Smooth muscle cell (in vitro differentiated cells): ENCODE results near the gene NEK4. TPM values are rescaled to one million over a fixed set of nuclear protein-coding genes. Genes with fewer than 3 reads are reported as not detected.

ENCODE experiments used
- DNase-seq: peaks from one replicate; lab custom pipeline; 2025; ENCODE audit not compliant: unreplicated experiment; lab: John Stamatoyannopoulos, UW
- H2AFZ ChIP-seq: fragments of 200-600 bp; sonication (generic); 2 replicates; pipeline ENCODE4 v1.6.0; 2016; ENCODE audit warnings: antibody characterized with exemption, low read depth, mild to moderate bottlenecking
- H3F3A ChIP-seq: fragments of 200-600 bp; sonication (generic); 2 replicates; pipeline ENCODE4 v1.6.0; 2017; ENCODE audit warnings: antibody characterized with exemption, low read depth
- H3K27ac ChIP-seq: fragments of 200-600 bp; sonication (generic); 2 replicates; pipeline ENCODE4 v1.5.1; 2016; ENCODE audit warnings: low read depth, mild to moderate bottlenecking
- H3K27me3 ChIP-seq: fragments of 200-600 bp; sonication (generic); 2 replicates; pipeline ENCODE4 v1.6.1; 2016; ENCODE audit warnings: low read depth, mild to moderate bottlenecking
- H3K36me3 ChIP-seq: fragments of 200-600 bp; sonication (generic); 2 replicates; pipeline ENCODE4 v1.5.1; 2016; ENCODE audit warnings: low read depth
- H3K4me1 ChIP-seq: fragments of 200-600 bp; sonication (generic); 2 replicates; pipeline ENCODE4 v1.5.1; 2016; ENCODE audit warnings: low read depth
- H3K4me2 ChIP-seq: fragments of 200-600 bp; sonication (generic); 2 replicates; pipeline ENCODE4 v1.6.0; 2016; ENCODE audit warnings: mild to moderate bottlenecking
- H3K4me3 ChIP-seq: fragments of 200-600 bp; sonication (generic); 2 replicates; pipeline ENCODE4 v1.5.1; 2016; ENCODE audit warnings: mild to moderate bottlenecking
- H3K79me2 ChIP-seq: fragments of 200-600 bp; sonication (generic); 2 replicates; pipeline ENCODE4 v1.6.0; 2016; ENCODE audit warnings: low read depth, mild to moderate bottlenecking
- H3K9ac ChIP-seq: fragments of 200-600 bp; sonication (generic); 2 replicates; pipeline ENCODE4 v1.6.0; 2016; ENCODE audit warnings: low read depth
- H3K9me3 ChIP-seq: fragments of 200-600 bp; sonication (generic); replicated peaks from 2 replicates; pipeline ENCODE4 v1.5.1; 2016; ENCODE audit warnings: low read depth
- H4K20me1 ChIP-seq: fragments of 200-600 bp; sonication (generic); 2 replicates; pipeline ENCODE4 v1.6.0; 2016; ENCODE audit warnings: low read depth
- CTCF ChIP-seq: fragments of 200-600 bp; sonication (generic); IDR thresholded peaks from 2 replicates; pipeline ENCODE4 v1.5.1; 2017; ENCODE audit warnings: borderline replicate concordance, mild to moderate bottlenecking, antibody characterized with exemption; ENCODE audit not compliant: insufficient read depth, poor library complexity, severe bottlenecking
- WGBS: methylation state at CpG from one replicate; pipeline ENCODE4 v1.1.7; 2016; ENCODE audit warnings: low lambda C conversion rate; 5-methylcytosine and 5-hydroxymethylcytosine counted together
- polyA plus RNA-seq: library from polyadenylated mRNA; unstranded; fragments of >200 nt; fragmentation: Nextera tagmentation; extraction: Ambion mirVana; gene quantifications from 2 replicates; pipeline ENCODE4 v1.2.1, GENCODE V29; 2016
- total RNA-seq: library from RNA; depleted of rRNA; stranded (reverse); fragments of >200 nt; gene quantifications from 2 replicates; pipeline ENCODE4 v1.2.3, GENCODE V29; 2014

NEK4 gene
- total and polyA plus RNA-seq, 2 experiments from 2014 or later, result 8.6 to 11.0 TPM

- no peak for TF ChIP-seq CTCF
- no peak overlapping the region for H2AFZ ChIP-seq
- H3F3A ChIP-seq, result no peaks in the 10 kb centered on the region
- 83% methylated on average over 18 of the region's 18 CpGs for WGBS
- no peaks in the 10 kb centered on the region for H3K9me3 ChIP-seq
- no peaks in the 10 kb centered on the region for H3K4me1 ChIP-seq
- H3K9ac ChIP-seq, result no peak overlapping the region
- H3K79me2 ChIP-seq, result no peaks in the 10 kb centered on the region
- DNase-seq, result no peak
- H3K36me3 ChIP-seq, result no peaks in the 10 kb centered on the region
- H4K20me1 ChIP-seq, result no peaks in the 10 kb centered on the region
- H3K27me3 ChIP-seq, result peaks cover 28% of the 10 kb centered on the region
- no peak overlapping the region for H3K4me3 ChIP-seq
- no peak overlapping the region for H3K27ac ChIP-seq
- H3K4me2 ChIP-seq, result no peak overlapping the region
Observed at GRCh38 chr3:52784021-52784621, 13.4 kb upstream of the NEK4 start.

- no peak overlapping the region for H3K4me2 ChIP-seq
- no peak for DNase-seq
- H4K20me1 ChIP-seq, result no peaks in the 10 kb centered on the region
- H3K36me3 ChIP-seq, result no peaks in the 10 kb centered on the region
- H3K27ac ChIP-seq, result no peak overlapping the region
- no peaks in the 10 kb centered on the region for H3F3A ChIP-seq
- no peaks in the 10 kb centered on the region for H3K4me1 ChIP-seq
- no peak overlapping the region for H3K4me3 ChIP-seq
- H3K9me3 ChIP-seq, result no peaks in the 10 kb centered on the region
- H2AFZ ChIP-seq, result no peak overlapping the region
- no peaks in the 10 kb centered on the region for H3K79me2 ChIP-seq
- 92% methylated on average over 3 of the region's 3 CpGs for WGBS
- H3K9ac ChIP-seq, result no peak overlapping the region
- H3K27me3 ChIP-seq, result peaks cover 28% of the 10 kb centered on the region
- no peak for TF ChIP-seq CTCF
Observed at GRCh38 chr3:52783211-52783555, 12.4 kb upstream of the NEK4 start.

GRCh38 chr3:52782412-52783210, 11.9 kb upstream of the NEK4 start:
- H3K4me3 ChIP-seq, result no peak overlapping the region
- H3K36me3 ChIP-seq, result no peaks in the 10 kb centered on the region
- no peak overlapping the region for H3K27ac ChIP-seq
- TF ChIP-seq CTCF, result no peak
- no peak overlapping the region for H3K4me2 ChIP-seq
- H3K27me3 ChIP-seq, result peaks cover 28% of the 10 kb centered on the region
- H3K9ac ChIP-seq, result no peak overlapping the region
- no peaks in the 10 kb centered on the region for H3F3A ChIP-seq
- no peak for DNase-seq
- no peaks in the 10 kb centered on the region for H3K9me3 ChIP-seq
- no peaks in the 10 kb centered on the region for H3K4me1 ChIP-seq
- WGBS, result 75% methylated on average over 12 of the region's 12 CpGs
- H4K20me1 ChIP-seq, result no peaks in the 10 kb centered on the region
- no peak overlapping the region for H2AFZ ChIP-seq
- H3K79me2 ChIP-seq, result no peaks in the 10 kb centered on the region
